Eye (tissue), 1 donor: Measurements from ENCODE around the gene NPS.

ENCODE experiments used
- DNase-seq: peaks from one replicate; pipeline ENCODE4 v3.0.0-alpha.2; 2015

The NPS gene

GRCh38 chr10:127549009-127549408, at the start of gene NPS:
NPS (plus strand) TSS chr10:127549309; CDS start chr10:127549369, 60 bp downstream.
- no peak for DNase-seq

- DNase-seq: peak; percentile 38
Observed at GRCh38 chr10:127500127-127500526, 49.0 kb upstream of the NPS start.

GRCh38 chr10:127506094-127506493, 43.0 kb upstream of the NPS start:
- DNase-seq: no peak

GRCh38 chr10:127522298-127522697, 26.8 kb upstream of the NPS start:
- DNase-seq: no peak

GRCh38 chr10:127523476-127523875, 25.6 kb upstream of the NPS start:
- no peak for DNase-seq

- no peak for DNase-seq
Observed at GRCh38 chr10:127524229-127524628, 24.9 kb upstream of the NPS start.

GRCh38 chr10:127524908-127525665, 24.0 kb upstream of the NPS start:
- DNase-seq: peak; percentile 60

- DNase-seq: peak; percentile 26
Observed at GRCh38 chr10:127525686-127526085, 23.4 kb upstream of the NPS start.

GRCh38 chr10:127526161-127526560, 22.9 kb upstream of the NPS start:
- no peak for DNase-seq

GRCh38 chr10:127527320-127527719, 21.8 kb upstream of the NPS start:
- DNase-seq: no peak

- peak; percentile 16 for DNase-seq
Observed at GRCh38 chr10:127527891-127528290, 21.2 kb upstream of the NPS start.

GRCh38 chr10:127532193-127532592, 16.9 kb upstream of the NPS start:
- no peak for DNase-seq

GRCh38 chr10:127532659-127533058, 16.4 kb upstream of the NPS start:
- no peak for DNase-seq

- no peak for DNase-seq
Observed at GRCh38 chr10:127534074-127534473, 15.0 kb upstream of the NPS start.

GRCh38 chr10:127534496-127534895, 14.6 kb upstream of the NPS start:
- no peak for DNase-seq

GRCh38 chr10:127535802-127536515, 13.2 kb upstream of the NPS start:
- no peak for DNase-seq

- no peak for DNase-seq
Observed at GRCh38 chr10:127536972-127537760, 11.9 kb upstream of the NPS start.

GRCh38 chr10:127537924-127538323, 11.2 kb upstream of the NPS start:
- DNase-seq: no peak

GRCh38 chr10:127548022-127548421, 1.1 kb upstream of the NPS start:
- peak; percentile 59 for DNase-seq

GRCh38 chr10:127550861-127551260, 1.8 kb downstream of the NPS start:
- DNase-seq: no peak

GRCh38 chr10:127552446-127552845, 3.3 kb downstream of the NPS start:
- DNase-seq: no peak

GRCh38 chr10:127553417-127553816, 4.3 kb downstream of the NPS start:
- no peak for DNase-seq

GRCh38 chr10:127556916-127557315, 7.8 kb downstream of the NPS start:
- DNase-seq: peak; percentile 86

- DNase-seq: no peak
Observed at GRCh38 chr10:127561647-127562046, 12.5 kb downstream of the NPS start.
